ENCODE results near the gene CELSR1. TPM values are rescaled to one million over a fixed set of nuclear protein-coding genes. Genes with fewer than 3 reads are reported as not detected.
"Not testable (repeated sequence)": the region's sequence is repeated elsewhere in the genome, so short reads cannot be mapped to it uniquely, and the experiment has no call there.

CELSR1 gene
- total RNA-seq, 2 donors from 2014 or later, result 3.0 to 6.0 TPM

- peaks cover 24% of the 10 kb centered on the region for H3K27me3 Mint-ChIP-seq
- H3K36me3 Mint-ChIP-seq (ENCODE audit: low read depth), result no peaks in the 10 kb centered on the region
- peaks cover 7% of the 10 kb centered on the region for H3K4me1 Mint-ChIP-seq
- no peak for DNase-seq
- no peaks in the 10 kb centered on the region for H3K9me3 ChIP-seq (ENCODE audit: control insufficient read depth, low read length, poor library complexity, severe bottlenecking)
- ATAC-seq, result no peak
- no peak overlapping the region for H3K4me3 Mint-ChIP-seq
- H3K27ac Mint-ChIP-seq, result no peak overlapping the region
These were observed 11.1 kb downstream of the CELSR1 start for GRCh38 chr22:46526244-46526839.

GRCh38 chr22:46525389-46526243 lies 11.8 kb downstream of the CELSR1 start:
- H3K4me3 Mint-ChIP-seq, result no peak overlapping the region
- H3K9me3 ChIP-seq (ENCODE audit: control insufficient read depth, low read length, poor library complexity, severe bottlenecking), result no peaks in the 10 kb centered on the region
- peaks cover 29% of the 10 kb centered on the region for H3K27me3 Mint-ChIP-seq
- H3K27ac Mint-ChIP-seq, result no peak overlapping the region
- H3K36me3 Mint-ChIP-seq (ENCODE audit: low read depth), result no peaks in the 10 kb centered on the region
- no peak for ATAC-seq
- DNase-seq, result no peak
- peaks cover 7% of the 10 kb centered on the region for H3K4me1 Mint-ChIP-seq

GRCh38 chr22:46524203-46524740 lies 13.1 kb downstream of the CELSR1 start:
- H3K4me1 Mint-ChIP-seq, result peaks cover 7% of the 10 kb centered on the region
- H3K27me3 Mint-ChIP-seq, result peaks cover 31% of the 10 kb centered on the region
- no peaks in the 10 kb centered on the region for H3K36me3 Mint-ChIP-seq (ENCODE audit: low read depth)
- no peak for DNase-seq
- no peak for ATAC-seq
- no peaks in the 10 kb centered on the region for H3K9me3 ChIP-seq (ENCODE audit: control insufficient read depth, low read length, poor library complexity, severe bottlenecking)
- no peak overlapping the region for H3K27ac Mint-ChIP-seq
- H3K4me3 Mint-ChIP-seq, result no peak overlapping the region

- H3K9me3 ChIP-seq (ENCODE audit: control insufficient read depth, low read length, poor library complexity, severe bottlenecking), result no peaks in the 10 kb centered on the region
- Mint-ChIP-seq H3K27ac (no peak overlapping the region), H3K4me1 (peaks cover 2% of the 10 kb centered on the region), H3K4me3 (no peak overlapping the region), H3K27me3 (peaks cover 25% of the 10 kb centered on the region), H3K36me3 (ENCODE audit: low read depth) (no peaks in the 10 kb centered on the region)
- no peak for DNase-seq
- ATAC-seq, result no peak
These were observed 14.6 kb downstream of the CELSR1 start for GRCh38 chr22:46522797-46523196.

- no peaks in the 10 kb centered on the region for H3K36me3 Mint-ChIP-seq (ENCODE audit: low read depth)
- DNase-seq, result no peak
- no peak for ATAC-seq
- peaks cover 3% of the 10 kb centered on the region for H3K4me1 Mint-ChIP-seq
- no peaks in the 10 kb centered on the region for H3K9me3 ChIP-seq (ENCODE audit: control insufficient read depth, low read length, poor library complexity, severe bottlenecking)
- H3K27me3 Mint-ChIP-seq, result peaks cover 18% of the 10 kb centered on the region
- H3K27ac Mint-ChIP-seq, result no peak overlapping the region
- H3K4me3 Mint-ChIP-seq, result no peak overlapping the region
These were observed 15.4 kb downstream of the CELSR1 start for GRCh38 chr22:46521994-46522393.

GRCh38 chr22:46520880-46521279 lies 16.5 kb downstream of the CELSR1 start:
- no peak overlapping the region for H3K27ac Mint-ChIP-seq

GRCh38 chr22:46519377-46519776 lies 18.0 kb downstream of the CELSR1 start:
- no peak for DNase-seq
- Mint-ChIP-seq H3K36me3 (ENCODE audit: low read depth) (no peaks in the 10 kb centered on the region), H3K4me3 (no peak overlapping the region), H3K27ac (no peak overlapping the region), H3K27me3 (peaks cover 7% of the 10 kb centered on the region), H3K4me1 (peaks cover 3% of the 10 kb centered on the region)
- H3K9me3 ChIP-seq (ENCODE audit: control insufficient read depth, low read length, poor library complexity, severe bottlenecking), result no peaks in the 10 kb centered on the region
- ATAC-seq, result no peak

More at GRCh38 chr22:46520880-46521279, 16.5 kb downstream of the CELSR1 start:
- no peaks in the 10 kb centered on the region for H3K36me3 Mint-ChIP-seq (ENCODE audit: low read depth)
- ATAC-seq (no peak), DNase-seq (no peak)
- no peaks in the 10 kb centered on the region for H3K9me3 ChIP-seq (ENCODE audit: control insufficient read depth, low read length, poor library complexity, severe bottlenecking)
- no peak overlapping the region for H3K4me3 Mint-ChIP-seq
- peaks cover 7% of the 10 kb centered on the region for H3K27me3 Mint-ChIP-seq
- H3K4me1 Mint-ChIP-seq, result peaks cover 3% of the 10 kb centered on the region

GRCh38 chr22:46518542-46519325 lies 18.7 kb downstream of the CELSR1 start:
- Mint-ChIP-seq H3K27me3 (peaks cover 7% of the 10 kb centered on the region), H3K4me3 (no peak overlapping the region), H3K27ac (no peak overlapping the region), H3K4me1 (peaks cover 3% of the 10 kb centered on the region), H3K36me3 (ENCODE audit: low read depth) (no peaks in the 10 kb centered on the region)
- H3K9me3 ChIP-seq (ENCODE audit: control insufficient read depth, low read length, poor library complexity, severe bottlenecking), result no peaks in the 10 kb centered on the region
- DNase-seq, result no peak
- no peak for ATAC-seq

- H3K9me3 ChIP-seq (ENCODE audit: control insufficient read depth, low read length, poor library complexity, severe bottlenecking), result no peaks in the 10 kb centered on the region
- no peak for ATAC-seq
- Mint-ChIP-seq H3K27ac (no peak overlapping the region), H3K4me3 (no peak overlapping the region), H3K27me3 (peaks cover 7% of the 10 kb centered on the region), H3K36me3 (ENCODE audit: low read depth) (no peaks in the 10 kb centered on the region), H3K4me1 (peaks cover 3% of the 10 kb centered on the region)
- DNase-seq, result no peak
These were observed 19.4 kb downstream of the CELSR1 start for GRCh38 chr22:46518038-46518437.

- ATAC-seq, result no peak
- Mint-ChIP-seq H3K27ac (no peak overlapping the region), H3K36me3 (ENCODE audit: low read depth) (no peaks in the 10 kb centered on the region), H3K27me3 (peaks cover 7% of the 10 kb centered on the region), H3K4me3 (no peak overlapping the region), H3K4me1 (peaks cover 3% of the 10 kb centered on the region)
- DNase-seq, result no peak
- H3K9me3 ChIP-seq (ENCODE audit: control insufficient read depth, low read length, poor library complexity, severe bottlenecking), result no peaks in the 10 kb centered on the region
These were observed 20.1 kb downstream of the CELSR1 start for GRCh38 chr22:46517255-46517761.

- no peaks in the 10 kb centered on the region for H3K9me3 ChIP-seq (ENCODE audit: control insufficient read depth, low read length, poor library complexity, severe bottlenecking)
- H3K4me3 Mint-ChIP-seq, result no peak overlapping the region
- no peak for DNase-seq
- H3K36me3 Mint-ChIP-seq (ENCODE audit: low read depth), result no peaks in the 10 kb centered on the region
- peaks cover 7% of the 10 kb centered on the region for H3K27me3 Mint-ChIP-seq
- no peak overlapping the region for H3K27ac Mint-ChIP-seq
- peaks cover 3% of the 10 kb centered on the region for H3K4me1 Mint-ChIP-seq
- ATAC-seq, result no peak
These were observed 20.8 kb downstream of the CELSR1 start for GRCh38 chr22:46516638-46517037.

GRCh38 chr22:46516112-46516487 lies 21.3 kb downstream of the CELSR1 start:
- H3K27ac Mint-ChIP-seq; H3K4me3 Mint-ChIP-seq; DNase-seq; H3K4me1 Mint-ChIP-seq; H3K9me3 ChIP-seq (ENCODE audit: control insufficient read depth, low read length, poor library complexity, severe bottlenecking); ATAC-seq; H3K36me3 Mint-ChIP-seq (ENCODE audit: low read depth): not testable (repeated sequence)
- H3K27me3 Mint-ChIP-seq, result peaks cover 11% of the 10 kb centered on the region
